Sigmoid colon (tissue), 7 donors: ENCODE measurements around the gene SPTBN2. TPM values are rescaled to one million over a fixed set of nuclear protein-coding genes. Genes with fewer than 3 reads are reported as not detected.

ENCODE experiments used
- DNase-seq: peaks from one replicate; pipeline ENCODE4 v3.0.0-alpha.2; 2019
- H3K27ac ChIP-seq, 4 donors: fragments of 200-600 bp; sonication (generic); one replicate each; pipeline ENCODE4 v1.5.1; 2016 to 2019; ENCODE audit warnings: mild to moderate bottlenecking in 1 of 4
- H3K27me3 ChIP-seq, 3 donors: fragments of 200-600 bp; sonication (generic); one replicate each; pipeline ENCODE4 v1.5.1; 2019; ENCODE audit warnings: mild to moderate bottlenecking in 1 of 3
- H3K36me3 ChIP-seq, 4 donors: fragments of 200-600 bp; sonication (generic); one replicate each; pipeline ENCODE4 v1.5.1; 2016 to 2019
- H3K4me1 ChIP-seq, 4 donors: fragments of 200-600 bp; sonication (generic); one replicate each; pipeline ENCODE4 v1.5.1; 2017 to 2019
- H3K4me3 ChIP-seq, 4 donors: fragments of 200-600 bp; sonication (generic); one replicate each; pipeline ENCODE4 v1.5.1; 2017 to 2019; ENCODE audit warnings: mild to moderate bottlenecking in 2 of 4, moderate library complexity in 1 of 4
- H3K9me3 ChIP-seq, 4 donors: fragments of 200-600 bp in 3 of 4; sonication (generic) in 3 of 4; one replicate each; pipeline versions ENCODE4 v1.5.1 to v1.6.1; 2013 to 2019
- CTCF ChIP-seq, 4 experiments: fragments of 450-650 bp in 3 of 4; fragments of 200-600 bp in 1 of 4; IDR thresholded peaks; one replicate each; pipeline ENCODE4 v1.5.1; 2016 to 2019; ENCODE audit warnings: antibody characterized with exemption in 4 of 4, mild to moderate bottlenecking in 3 of 4, moderate library complexity in 2 of 4
- EP300 ChIP-seq, 4 donors: sonication (generic); formaldehyde crosslinking; IDR thresholded peaks; one replicate each; pipeline ENCODE4 v1.6.1; 2017; ENCODE audit warnings: antibody characterized with exemption in 4 of 4
- POLR2A ChIP-seq, 2 donors: fragments of 450-650 bp; IDR thresholded peaks; one replicate each; pipeline ENCODE4 v1.6.1; 2016; ENCODE audit warnings: antibody characterized with exemption in 2 of 2, mild to moderate bottlenecking in 2 of 2, moderate library complexity in 2 of 2
- POLR2AphosphoS5 ChIP-seq, 4 donors: sonication (generic); formaldehyde crosslinking; IDR thresholded peaks; one replicate each; pipeline ENCODE4 v1.6.1; 2017; ENCODE audit warnings: antibody characterized with exemption in 4 of 4
- WGBS, 2 donors: extraction: QIAGEN DNeasy Blood & Tissue Kit; methylation state at CpG; one replicate each; pipeline ENCODE4 v1.1.7; 2013; 5-methylcytosine and 5-hydroxymethylcytosine counted together
- intact Hi-C: fragments of 100-400 bp; cut with DNase I; formaldehyde crosslinking; loops from one replicate; pipeline ENCODE4 v1.15.1; 2023
- polyA plus RNA-seq, 3 donors: library from polyadenylated mRNA; stranded (reverse); fragments of 200-250 nt; gene quantifications; one replicate each; pipeline ENCODE4 v1.2.3, GENCODE V29; 2013
- total RNA-seq, 4 donors: library from RNA; depleted of rRNA; stranded (reverse); fragments of >200 nt; gene quantifications; one replicate each; pipeline ENCODE4 v1.1.0, GENCODE V29; 2016
- donor health status: healthy with polysubstance abuse.
- donor health status: Bipolar disorder and iron deficiency.
- donor health status: healthy.

SPTBN2 gene
- total and polyA plus RNA-seq, 7 donors, result 0.33 to 5.7 (median 4.2) TPM

- Histone ChIP-seq H3K4me1 (peaks cover 0 to 55% (median 44%) of the 10 kb centered on the region in 4 donors), H3K27ac (peak overlapping the region; percentile 94 to 97 (median 96)), H3K36me3 (no peaks in the 10 kb centered on the region), H3K27me3 (no peaks in the 10 kb centered on the region), H3K9me3 (no peaks in the 10 kb centered on the region), H3K4me3 (peak overlapping the region; percentile 70 to 83 (median 78))
- 13 to 14% methylated on average over 26 to 27 of the region's 27 CpGs for WGBS, 2 donors
- TF ChIP-seq CTCF (IDR thresholded peaks at IDR 0.05), result no peak
- no peak for TF ChIP-seq EP300 (IDR thresholded peaks at IDR 0.05)
- no peak for TF ChIP-seq POLR2A (IDR thresholded peaks at IDR 0.05)
- TF ChIP-seq POLR2AphosphoS5 (IDR thresholded peaks at IDR 0.05), result no peak
- intact Hi-C loops, result loop anchor here (1.0 kb wide), 1 partner anchor 84 kb away; the partner anchor contains the start of genes CCDC87 and CCS
- DNase-seq, result peak; percentile 50
Measured at GRCh38 chr11:66676931-66677598, 52.0 kb downstream of the SPTBN2 start.

- 68 to 85% methylated on average over 16 of the region's 16 CpGs for WGBS, 2 donors
- Histone ChIP-seq H3K27ac (peak overlapping the region in 1 of 4 donors; percentile 96), H3K36me3 (no peaks in the 10 kb centered on the region), H3K9me3 (no peaks in the 10 kb centered on the region), H3K4me3 (peak overlapping the region; percentile 70 to 83 (median 78)), H3K4me1 (peaks cover 0 to 55% (median 47%) of the 10 kb centered on the region in 4 donors), H3K27me3 (no peaks in the 10 kb centered on the region)
- no peak for DNase-seq
- TF ChIP-seq CTCF (IDR thresholded peaks at IDR 0.05) (no peak), POLR2A (IDR thresholded peaks at IDR 0.05) (no peak), POLR2AphosphoS5 (IDR thresholded peaks at IDR 0.05) (no peak), EP300 (IDR thresholded peaks at IDR 0.05) (no peak)
- intact Hi-C loops, result no loop called here
Measured at GRCh38 chr11:66676282-66676919, 52.6 kb downstream of the SPTBN2 start.

GRCh38 chr11:66674964-66675602, 53.9 kb downstream of the SPTBN2 start:
- Histone ChIP-seq H3K36me3 (no peaks in the 10 kb centered on the region), H3K27ac (no peak overlapping the region), H3K4me1 (peaks cover 0 to 55% (median 47%) of the 10 kb centered on the region in 4 donors), H3K9me3 (no peaks in the 10 kb centered on the region), H3K4me3 (no peak overlapping the region), H3K27me3 (no peaks in the 10 kb centered on the region)
- DNase-seq, result no peak
- intact Hi-C loops, result no loop called here
- 64 to 84% methylated on average over 2 of the region's 2 CpGs for WGBS, 2 donors
- TF ChIP-seq CTCF (IDR thresholded peaks at IDR 0.05), result no peak
- TF ChIP-seq POLR2A (IDR thresholded peaks at IDR 0.05), result no peak
- TF ChIP-seq EP300 (IDR thresholded peaks at IDR 0.05), result no peak
- TF ChIP-seq POLR2AphosphoS5 (IDR thresholded peaks at IDR 0.05), result no peak

- H3K4me1 ChIP-seq, result peaks cover 0 to 48% (median 33%) of the 10 kb centered on the region in 4 donors
- intact Hi-C loops, result no loop called here
Measured at GRCh38 chr11:66670816-66671215, 58.2 kb downstream of the SPTBN2 start.

GRCh38 chr11:66665369-66665768, 63.6 kb downstream of the SPTBN2 start:
- TF ChIP-seq CTCF (IDR thresholded peaks at IDR 0.05), result no peak
- TF ChIP-seq POLR2AphosphoS5 (IDR thresholded peaks at IDR 0.05), result no peak
- TF ChIP-seq EP300 (IDR thresholded peaks at IDR 0.05), result no peak
- TF ChIP-seq POLR2A (IDR thresholded peaks at IDR 0.05), result no peak
- H3K4me1 ChIP-seq, result peaks cover 0 to 12% (median 3%) of the 10 kb centered on the region in 4 donors
- H3K27me3 ChIP-seq, result no peaks in the 10 kb centered on the region
- H3K27ac ChIP-seq, result no peak overlapping the region
- WGBS, 2 donors, result 93 to 95% methylated on average over 11 of the region's 11 CpGs
- H3K4me3 ChIP-seq, result no peak overlapping the region
- H3K9me3 ChIP-seq, result no peaks in the 10 kb centered on the region
- DNase-seq, result no peak
- intact Hi-C loops, result no loop called here
- H3K36me3 ChIP-seq, result peaks cover 3 to 86% (median 20%) of the 10 kb centered on the region in 4 donors

More at GRCh38 chr11:66670816-66671215, 58.2 kb downstream of the SPTBN2 start:
- DNase-seq, result no peak
- no peaks in the 10 kb centered on the region for H3K27me3 ChIP-seq
- WGBS, 2 donors, result 92 to 93% methylated on average over 5 of the region's 5 CpGs
- H3K4me3 ChIP-seq, result no peak overlapping the region
- no peak overlapping the region for H3K27ac ChIP-seq
- H3K9me3 ChIP-seq, result no peaks in the 10 kb centered on the region
- TF ChIP-seq POLR2AphosphoS5 (IDR thresholded peaks at IDR 0.05), result peak in 1 of 4 donors; percentile 20
- TF ChIP-seq EP300 (IDR thresholded peaks at IDR 0.05), result no peak
- peaks cover 0 to 33% (median 11%) of the 10 kb centered on the region in 4 donors for H3K36me3 ChIP-seq
